Ramos (cell line): ENCODE measurements around the gene MCM8.

Experiments
- in situ Hi-C: fragments of 300-500 bp; cut with MboI; formaldehyde crosslinking; loops from one replicate; pipeline ENCODE4 v1.14.3; 2022; ENCODE audit warnings: low sequenced_read_pairs; ENCODE audit not compliant: unreplicated experiment

Gene MCM8

GRCh38 chr20:5938456-5939029 is 11.9 kb upstream of the MCM8 start:
- in situ Hi-C loops: loop anchor here (10.0 kb wide), 1 partner anchor 414 kb away; no protein-coding TSS in a partner anchor

- in situ Hi-C loops: no loop called here
Observed at GRCh38 chr20:5945963-5946362, 4.5 kb upstream of the MCM8 start.

GRCh38 chr20:5947276-5947675 is 3.2 kb upstream of the MCM8 start:
- in situ Hi-C loops: no loop called here

- in situ Hi-C loops: no loop called here
Observed at GRCh38 chr20:5949943-5950270, 545 bp upstream of the MCM8 start.

GRCh38 chr20:5967469-5967868 is 17.0 kb downstream of the MCM8 start:
- in situ Hi-C loops: no loop called here

- in situ Hi-C loops: no loop called here
Observed at GRCh38 chr20:5968462-5968861, 18.0 kb downstream of the MCM8 start.

- in situ Hi-C loops: no loop called here
Observed at GRCh38 chr20:5969348-5969935, 19.0 kb downstream of the MCM8 start.

GRCh38 chr20:5969940-5970339 is 19.5 kb downstream of the MCM8 start:
- in situ Hi-C loops: no loop called here

GRCh38 chr20:5970381-5970780 is 19.9 kb downstream of the MCM8 start:
- in situ Hi-C loops: no loop called here

GRCh38 chr20:5971203-5971602 is 20.8 kb downstream of the MCM8 start:
- in situ Hi-C loops: no loop called here

- in situ Hi-C loops: no loop called here
Observed at GRCh38 chr20:5973172-5973571, 22.7 kb downstream of the MCM8 start.

- in situ Hi-C loops: no loop called here
Observed at GRCh38 chr20:5973971-5974370, 23.5 kb downstream of the MCM8 start.

- in situ Hi-C loops: no loop called here
Observed at GRCh38 chr20:5974531-5974930, 24.1 kb downstream of the MCM8 start.

GRCh38 chr20:5975778-5976177 is 25.3 kb downstream of the MCM8 start:
- in situ Hi-C loops: no loop called here

GRCh38 chr20:5977223-5977622 is 26.8 kb downstream of the MCM8 start:
- in situ Hi-C loops: no loop called here

- in situ Hi-C loops: no loop called here
Observed at GRCh38 chr20:5977975-5978374, 27.5 kb downstream of the MCM8 start.

- in situ Hi-C loops: no loop called here
Observed at GRCh38 chr20:5979801-5980200, 29.3 kb downstream of the MCM8 start.

GRCh38 chr20:5980720-5981538 is 30.5 kb downstream of the MCM8 start:
- in situ Hi-C loops: no loop called here

GRCh38 chr20:5987383-5987782 is 36.9 kb downstream of the MCM8 start:
- in situ Hi-C loops: no loop called here

GRCh38 chr20:5989539-5989938 is 39.1 kb downstream of the MCM8 start:
- in situ Hi-C loops: no loop called here

GRCh38 chr20:5990946-5991345 is 40.5 kb downstream of the MCM8 start:
- in situ Hi-C loops: no loop called here
